Kidney (tissue), 14 donors: ENCODE results near the gene CPT2. TPM values are rescaled to one million over a fixed set of nuclear protein-coding genes. Genes with fewer than 3 reads are reported as not detected.

Experiments used
- DNase-seq, 5 donors: peaks; one replicate each; pipeline ENCODE4 v3.0.0-alpha.2; 2013 to 2020
- FAIRE-seq: peaks from 2 replicates; lab custom pipeline; 2012; peaks lifted over from hg19 to GRCh38; lab: Jason Lieb, UNC
- H3K27ac ChIP-seq, 2 donors: one replicate each; pipeline ENCODE4 v1.7.0; 2013; ENCODE audit warnings: low read depth in 2 of 2, low read length in 2 of 2, inconsistent platforms in 1 of 2
- H3K27me3 ChIP-seq: one replicate; pipeline ENCODE4 v1.7.1; 2013; ENCODE audit warnings: low read length, inconsistent platforms; ENCODE audit not compliant: control insufficient read depth, insufficient read depth
- H3K36me3 ChIP-seq, 3 donors: one replicate each; pipeline versions ENCODE4 v1.7.0 to v1.7.1; 2013; ENCODE audit warnings: low read length in 3 of 3, control low read depth in 1 of 3, inconsistent platforms in 1 of 3; ENCODE audit not compliant: insufficient read depth in 3 of 3, control insufficient read depth in 2 of 3
- H3K4me1 ChIP-seq, 3 donors: one replicate each; pipeline versions ENCODE4 v1.7.0 to v1.7.1; 2013; ENCODE audit warnings: low read length in 3 of 3, inconsistent platforms in 1 of 3, low read depth in 1 of 3; ENCODE audit not compliant: control insufficient read depth in 2 of 3, insufficient read depth in 2 of 3
- H3K4me3 ChIP-seq, 3 donors: one replicate each; pipeline versions ENCODE4 v1.7.0 to v1.8.1; 2013; ENCODE audit warnings: low read length in 3 of 3, control low read depth in 1 of 3, inconsistent platforms in 1 of 3
- H3K9ac ChIP-seq, 3 donors: one replicate each; pipeline versions ENCODE4 v1.7.0 to v1.7.1; 2013; ENCODE audit warnings: low read length in 3 of 3, control low read depth in 1 of 3, inconsistent platforms in 1 of 3
- H3K9me3 ChIP-seq, 3 donors: one replicate each; pipeline versions ENCODE4 v1.7.0 to v1.7.1; 2013; ENCODE audit warnings: low read length in 3 of 3, control low read depth in 1 of 3, inconsistent platforms in 1 of 3; ENCODE audit not compliant: control insufficient read depth in 2 of 3, insufficient read depth in 1 of 3
- CTCF ChIP-seq: IDR thresholded peaks from 3 replicates; pipeline ENCODE4 v1.5.1; 2012; ENCODE audit warnings: mild to moderate bottlenecking, moderate library complexity, borderline replicate concordance; ENCODE audit not compliant: insufficient read depth; ENCODE audit errors: extremely low read depth
- intact Hi-C: fragments of 100-400 bp; cut with DNase I; formaldehyde crosslinking; loops from one replicate; pipeline ENCODE4 v1.11.1; 2022
- polyA plus RNA-seq: library from polyadenylated mRNA; stranded (reverse); fragments of 350-450 nt; fragmentation: Illumina TruSeq; extraction: RNeasy Lipid Tissue Mini Kit (QIAGEN cat#74804); gene quantifications from one replicate; pipeline ENCODE4 v1.2.3, GENCODE V29; 2014; ENCODE audit warnings: low read depth, low replicate concordance; ENCODE audit not compliant: insufficient read depth
- total RNA-seq: library from RNA; stranded (reverse); fragmentation: NEBNext Ultra II Directional; extraction: Animal tissue kit (Norgen Biotek cat#: 25700); gene quantifications from one replicate; pipeline ENCODE4 v1.2.1, GENCODE V29; 2021
- donor health status: control.
- donor health status: control.
- donor health status: control.
- donor health status: control.
- donor health status: control.
- donor health status: DM: yes; HTN: yes; CAD: no.
- donor health status: Normal renal cell carcinoma (clear cell type).

The CPT2 gene
- total and polyA plus RNA-seq, 2 donors from 2014 or later: 24.2 to 57.7 TPM

GRCh38 chr1:53166912-53167311 is 29.7 kb upstream of the CPT2 start:
- DNase-seq: no peak
- intact Hi-C loops: no loop called here
- no peak for FAIRE-seq

GRCh38 chr1:53172426-53173128 is 24.0 kb upstream of the CPT2 start:
- Histone ChIP-seq H3K27me3 (no peaks in the 10 kb centered on the region), H3K4me3 (no peak overlapping the region), H3K36me3 (no peaks in the 10 kb centered on the region), H3K9me3 (no peaks in the 10 kb centered on the region), H3K9ac (no peak overlapping the region), H3K27ac (no peak overlapping the region), H3K4me1 (no peaks in the 10 kb centered on the region)
- no peak for TF ChIP-seq CTCF
- intact Hi-C loops: no loop called here
- peak in 1 of 5 donors; percentile 22 for DNase-seq
- FAIRE-seq: no peak

More at GRCh38 chr1:53166912-53167311, 29.7 kb upstream of the CPT2 start:
- Histone ChIP-seq H3K27ac (no peak overlapping the region), H3K27me3 (no peaks in the 10 kb centered on the region), H3K4me1 (no peaks in the 10 kb centered on the region), H3K36me3 (no peaks in the 10 kb centered on the region), H3K4me3 (no peak overlapping the region), H3K9me3 (no peaks in the 10 kb centered on the region), H3K9ac (no peak overlapping the region)
- TF ChIP-seq CTCF: no peak

- TF ChIP-seq CTCF: no peak
- Histone ChIP-seq H3K27ac (no peak overlapping the region), H3K36me3 (no peaks in the 10 kb centered on the region), H3K4me1 (no peaks in the 10 kb centered on the region), H3K9ac (no peak overlapping the region), H3K27me3 (no peaks in the 10 kb centered on the region), H3K4me3 (no peak overlapping the region), H3K9me3 (no peaks in the 10 kb centered on the region)
- FAIRE-seq: no peak
- intact Hi-C loops: no loop called here
- no peak for DNase-seq
Observed at GRCh38 chr1:53174971-53175913, 21.4 kb upstream of the CPT2 start.
